HepG2 (cell line): ENCODE measurements around the gene GMEB2. TPM values are rescaled to one million over a fixed set of nuclear protein-coding genes. Genes with fewer than 3 reads are reported as not detected.

Source experiments
- ATF6 ChIP-seq: sonication (generic); formaldehyde crosslinking; conservative IDR thresholded peaks from 2 replicates; pipeline ENCODE4 v1.4.0; 2020; ENCODE audit warnings: missing genetic modification reagents
- BRD4 ChIP-seq: sonication (generic); formaldehyde crosslinking; IDR thresholded peaks from 2 replicates; pipeline ENCODE4 v1.4.0; 2020; ENCODE audit warnings: missing genetic modification reagents
- E2F1 ChIP-seq: sonication (generic); formaldehyde crosslinking; IDR thresholded peaks from 2 replicates; pipeline ENCODE4 v1.5.0; 2020; ENCODE audit warnings: missing genetic modification reagents
- ETV5 ChIP-seq: IDR thresholded peaks from 2 replicates; pipeline ENCODE4 v1.6.1; 2018; ENCODE audit warnings: missing biosample characterization, missing genetic modification reagents, inconsistent platforms, borderline replicate concordance
- FOXP4 ChIP-seq: sonication (generic); formaldehyde crosslinking; IDR thresholded peaks from 2 replicates; pipeline ENCODE4 v1.4.0; 2020; ENCODE audit warnings: missing genetic modification reagents
- IRF2 ChIP-seq: IDR thresholded peaks from 2 replicates; pipeline ENCODE4 v1.6.1; 2018; ENCODE audit warnings: missing genetic modification reagents, missing compliant biosample characterization
- POLR2G ChIP-seq: fragments of 200-400 bp; formaldehyde crosslinking; IDR thresholded peaks from 2 replicates; pipeline ENCODE4 v1.6.1; 2018; ENCODE audit warnings: mild to moderate bottlenecking, low read depth, low read length, moderate library complexity
- RERE ChIP-seq: IDR thresholded peaks from 2 replicates; pipeline ENCODE4 v1.6.1; 2016; ENCODE audit warnings: low read depth, missing genetic modification reagents, missing compliant biosample characterization
- SIX1 ChIP-seq: sonication (generic); formaldehyde crosslinking; IDR thresholded peaks from 2 replicates; pipeline ENCODE4 v1.4.0; 2020; ENCODE audit warnings: missing genetic modification reagents, borderline replicate concordance
- YEATS4 ChIP-seq: sonication (generic); formaldehyde crosslinking; IDR thresholded peaks from 2 replicates; pipeline ENCODE4 v1.4.0; 2020; ENCODE audit warnings: missing genetic modification reagents, borderline replicate concordance
- ZBTB43 ChIP-seq: sonication (generic); formaldehyde crosslinking; conservative IDR thresholded peaks from 2 replicates; pipeline ENCODE4 v1.4.0; 2020; ENCODE audit warnings: missing genetic modification reagents
- ZNF230 ChIP-seq: sonication (generic); formaldehyde crosslinking; IDR thresholded peaks from 2 replicates; pipeline ENCODE4 v1.4.0; 2020; ENCODE audit warnings: mild to moderate bottlenecking, missing genetic modification reagents
- ZNF232 ChIP-seq: sonication (generic); formaldehyde crosslinking; IDR thresholded peaks from 2 replicates; pipeline ENCODE4 v1.4.0; 2020; ENCODE audit warnings: missing genetic modification reagents, borderline replicate concordance
- ZNF264 ChIP-seq: sonication (generic); formaldehyde crosslinking; IDR thresholded peaks from 2 replicates; pipeline ENCODE4 v1.4.0; 2020; ENCODE audit warnings: missing genetic modification reagents
- ZNF567 ChIP-seq: sonication (generic); formaldehyde crosslinking; IDR thresholded peaks from 2 replicates; pipeline ENCODE4 v1.8.1; 2023; ENCODE audit warnings: mild to moderate bottlenecking, missing genetic modification reagents, borderline replicate concordance
- ZNF772 ChIP-seq: sonication (generic); formaldehyde crosslinking; IDR thresholded peaks from 2 replicates; pipeline ENCODE4 v1.5.0; 2020; ENCODE audit warnings: mild to moderate bottlenecking, missing genetic modification reagents
- polyA plus RNA-seq, 8 experiments: library from polyadenylated mRNA; depleted of rRNA in 3 of 8; stranded (reverse) in 7 of 8; unstranded in 1 of 8; fragments of >200 nt; fragmentation: Illumina TruSeq in 4 of 8; extraction: Trizol in 4 of 8; gene quantifications; 2 replicates each; pipeline versions ENCODE4 v1.2.1 to v1.2.3, GENCODE V29; 2011 to 2016; ENCODE audit warnings: low read depth in 4 of 8, missing spikeins in 1 of 8, mixed read lengths in 1 of 8; ENCODE audit not compliant: insufficient read depth in 1 of 8
- total RNA-seq, 5 experiments: library from RNA; depleted of rRNA; stranded (reverse); fragments of >200 nt; fragmentation: Illumina TruSeq; extraction: Trizol; gene quantifications; 2 replicates each; pipeline ENCODE4 v1.2.3, GENCODE V29; 2016; ENCODE audit warnings: low read depth in 1 of 5

The GMEB2 gene
- total and polyA plus RNA-seq, 2 of the 13 experiments (the other 11 are each of a cell fraction or from before 2014, with no cell fraction given) = 10.6 to 12.4 TPM

- TF ChIP-seq RERE (CRISPR knock-in tag) = no peak
- TF ChIP-seq ZNF230 = no peak
- no peak for TF ChIP-seq ZNF772 (CRISPR knock-in tag)
- TF ChIP-seq YEATS4 (CRISPR knock-in tag) = peak; percentile 17; the same call in 1 of the 2 replicates
- 0 out of 2 replicates have a peak, but pooled peaks have one; percentile 51 for TF ChIP-seq ZNF232 (CRISPR knock-in tag)
- TF ChIP-seq ZBTB43 (CRISPR knock-in tag) = 0 out of 2 replicates have a peak, but pooled peaks have one; percentile 24
- TF ChIP-seq BRD4 = no peak
- 0 out of 2 replicates have a peak, but pooled peaks have one; percentile 6 for TF ChIP-seq FOXP4 (CRISPR knock-in tag)
- no peak for TF ChIP-seq POLR2G
- TF ChIP-seq SIX1 (CRISPR knock-in tag) = no peak
- no peak for TF ChIP-seq ETV5 (CRISPR knock-in tag)
- TF ChIP-seq E2F1 (CRISPR knock-in tag) = no peak; the same call in 1 of the 2 replicates
- 0 out of 2 replicates have a peak, but pooled peaks have one; percentile 5 for TF ChIP-seq ATF6 (CRISPR knock-in tag)
- no peak for TF ChIP-seq ZNF567 (CRISPR knock-in tag)
- TF ChIP-seq ZNF264 = peak; percentile 33; the same call in 1 of the 2 replicates
- TF ChIP-seq IRF2 (CRISPR knock-in tag) = no peak; the same call in 1 of the 2 replicates
Observed at GRCh38 chr20:63538204-63539091, 88.5 kb downstream of the GMEB2 start (continued).
